HEK293T (cell line): ENCODE results near the gene SIGLEC1.

ENCODE experiments used
- CTCF ChIA-PET: fragments of 350-600 bp; formaldehyde crosslinking; extraction: SDS; loops from one replicate; lab custom pipeline; 2021; ENCODE audit warnings: antibody characterized with exemption, inconsistent platforms; lab: Yijun Ruan, JAX
- POLR2A ChIA-PET: fragments of 350-600 bp; formaldehyde crosslinking; extraction: SDS; loops from one replicate; lab custom pipeline; 2020; ENCODE audit warnings: antibody characterized with exemption, inconsistent platforms; lab: Yijun Ruan, JAX
- DNase-seq: peaks from one replicate; pipeline ENCODE4 v3.0.0; 2012; ENCODE audit warnings: mixed read lengths; ENCODE audit errors: extremely low spot score
- ARNT ChIP-seq: fragments of 450-650 bp; IDR thresholded peaks from 2 replicates; pipeline ENCODE4 v1.6.1; 2017; ENCODE audit warnings: mild to moderate bottlenecking
- BHLHE40 ChIP-seq: fragments of 450-650 bp; IDR thresholded peaks from 2 replicates; pipeline ENCODE4 v1.6.1; 2016; ENCODE audit warnings: mild to moderate bottlenecking, moderate library complexity, borderline replicate concordance
- CTBP1 ChIP-seq: fragments of 450-650 bp; IDR thresholded peaks from 2 replicates; pipeline ENCODE4 v1.6.1; 2016; ENCODE audit warnings: borderline replicate concordance
- ELF4 ChIP-seq: fragments of 450-650 bp; IDR thresholded peaks from 2 replicates; pipeline ENCODE4 v1.6.1; 2017; ENCODE audit warnings: antibody characterized with exemption
- FOXA1 ChIP-seq: fragments of 450-650 bp; IDR thresholded peaks from 2 replicates; pipeline ENCODE4 v1.6.1; 2016; ENCODE audit warnings: mild to moderate bottlenecking
- FOXK2 ChIP-seq: fragments of 450-650 bp; IDR thresholded peaks from 2 replicates; pipeline ENCODE4 v1.6.1; 2016; ENCODE audit warnings: mild to moderate bottlenecking
- FOXM1 ChIP-seq: fragments of 450-650 bp; IDR thresholded peaks from 2 replicates; pipeline ENCODE4 v1.6.1; 2017; ENCODE audit warnings: mild to moderate bottlenecking, borderline replicate concordance
- HDGF ChIP-seq: fragments of 450-650 bp; IDR thresholded peaks from 2 replicates; pipeline ENCODE4 v1.6.1; 2017; ENCODE audit warnings: antibody characterized with exemption, borderline replicate concordance
- L3MBTL2 ChIP-seq: fragments of 450-650 bp; conservative IDR thresholded peaks from 2 replicates; pipeline ENCODE4 v1.6.1; 2016; ENCODE audit warnings: mild to moderate bottlenecking
- LEF1 ChIP-seq: fragments of 450-650 bp; IDR thresholded peaks from 2 replicates; pipeline ENCODE4 v1.6.1; 2017; ENCODE audit warnings: mild to moderate bottlenecking, borderline replicate concordance
- NFRKB ChIP-seq: fragments of 450-650 bp; IDR thresholded peaks from 2 replicates; pipeline ENCODE4 v1.6.1; 2016; ENCODE audit warnings: mild to moderate bottlenecking, moderate library complexity
- PKNOX1 ChIP-seq: fragments of 450-650 bp; IDR thresholded peaks from 2 replicates; pipeline ENCODE4 v1.6.1; 2016
- SP1 ChIP-seq: fragments of 450-650 bp; IDR thresholded peaks from 2 replicates; pipeline ENCODE4 v1.6.1; 2017
- SUZ12 ChIP-seq: fragments of 450-650 bp; IDR thresholded peaks from 2 replicates; pipeline ENCODE4 v1.6.1; 2016; ENCODE audit warnings: mild to moderate bottlenecking
- TARDBP ChIP-seq: fragments of 450-650 bp; IDR thresholded peaks from 2 replicates; pipeline ENCODE4 v1.6.1; 2016
- ZNF384 ChIP-seq: fragments of 450-650 bp; IDR thresholded peaks from 2 replicates; pipeline ENCODE4 v1.6.1; 2016

Gene SIGLEC1

GRCh38 chr20:3748073-3748472, 35.7 kb upstream of the SIGLEC1 start:
- DNase-seq = no peak
- TF ChIP-seq SP1 (no peak), FOXA1 (no peak), FOXM1 (no peak), TARDBP (no peak)
- POLR2A ChIA-PET = interaction anchor here (1.1 to 4.5 kb wide), 2 partner anchors 19 to 21 kb away, joined by 4 to 41 read pairs; partner anchors contain the start of gene ADISSP
- CTCF ChIA-PET = interaction anchor here (1.0 to 1.8 kb wide), 3 partner anchors 20 to 71 kb away, joined by 3 to 6 read pairs (median 5); partner anchors contain the start of gene ADISSP

- CTCF ChIA-PET = interaction anchor here (1.0 to 1.8 kb wide), 3 partner anchors 21 to 71 kb away, joined by 3 to 6 read pairs (median 5); partner anchors contain the start of gene ADISSP
- no peak for TF ChIP-seq LEF1
- TF ChIP-seq ELF4 = no peak
- no peak for TF ChIP-seq L3MBTL2
- no peak for TF ChIP-seq CTBP1
- TF ChIP-seq ARNT = no peak
- TF ChIP-seq NFRKB = no peak
- TF ChIP-seq FOXK2 = no peak
- TF ChIP-seq FOXM1 = no peak
- TF ChIP-seq SP1 = no peak
- TF ChIP-seq PKNOX1 = no peak
- TF ChIP-seq BHLHE40 = no peak
- TF ChIP-seq FOXA1 = no peak
- TF ChIP-seq SUZ12 = no peak
- no peak for TF ChIP-seq TARDBP
- TF ChIP-seq HDGF = no peak
- no peak for TF ChIP-seq ZNF384
- DNase-seq = no peak
- POLR2A ChIA-PET = interaction anchor here (1.1 to 4.5 kb wide), 2 partner anchors 20 kb away, joined by 4 to 41 read pairs; partner anchors contain the start of gene ADISSP
These were observed 35.1 kb upstream of the SIGLEC1 start for GRCh38 chr20:3747471-3747870.

GRCh38 chr20:3745686-3746173, 33.3 kb upstream of the SIGLEC1 start:
- DNase-seq = no peak
- POLR2A ChIA-PET = interaction anchor here (0.7 to 4.5 kb wide), 4 partner anchors 18 to 41 kb away, joined by 3 to 41 read pairs (median 5); partner anchors contain the start of genes ADISSP and CENPB
- TF ChIP-seq L3MBTL2 = no peak
- CTCF ChIA-PET = interaction anchor here (1.1 kb wide), 2 partner anchors 18 to 35 kb away, joined by 3 read pairs; no protein-coding TSS in a partner anchor

GRCh38 chr20:3744806-3745685, 32.6 kb upstream of the SIGLEC1 start:
- CTCF ChIA-PET = interaction anchor here (1.1 kb wide), 3 partner anchors 10 to 34 kb away, joined by 3 to 5 read pairs (median 3); no protein-coding TSS in a partner anchor
- DNase-seq = peak; percentile 98
- POLR2A ChIA-PET = interaction anchor here (0.7 to 4.5 kb wide), 4 partner anchors 18 to 41 kb away, joined by 3 to 41 read pairs (median 5); partner anchors contain the start of genes ADISSP and CENPB
- TF ChIP-seq CTBP1 (no peak), SP1 (no peak), L3MBTL2 (peak; percentile 65), BHLHE40 (no peak), FOXA1 (no peak)

- ChIA-PET POLR2A (interaction anchor here (4.5 kb wide), 1 partner anchor 23 kb away, joined by 41 read pairs; the partner anchor contains the start of gene ADISSP), CTCF (interaction anchor here (0.5 to 1.1 kb wide), 5 partner anchors 9 to 27 kb away, joined by 3 to 5 read pairs (median 3); no protein-coding TSS in a partner anchor)
- TF ChIP-seq TARDBP (no peak), FOXA1 (no peak), PKNOX1 (no peak), FOXK2 (no peak), CTBP1 (no peak), HDGF (no peak), SUZ12 (no peak), ARNT (no peak), ELF4 (no peak), LEF1 (no peak), L3MBTL2 (no peak), BHLHE40 (no peak), SP1 (no peak)
- no peak for DNase-seq
These were observed 31.6 kb upstream of the SIGLEC1 start for GRCh38 chr20:3744037-3744436.

GRCh38 chr20:3743251-3743650, 30.9 kb upstream of the SIGLEC1 start:
- no peak for TF ChIP-seq SP1
- TF ChIP-seq HDGF = no peak
- TF ChIP-seq ARNT = no peak
- no peak for TF ChIP-seq FOXM1
- TF ChIP-seq CTBP1 = no peak
- TF ChIP-seq FOXA1 = no peak
- TF ChIP-seq BHLHE40 = no peak
- no peak for TF ChIP-seq ELF4
- TF ChIP-seq TARDBP = no peak
- no peak for TF ChIP-seq SUZ12
- TF ChIP-seq LEF1 = no peak
- no peak for TF ChIP-seq NFRKB
- no peak for TF ChIP-seq FOXK2
- TF ChIP-seq PKNOX1 = no peak
- no peak for TF ChIP-seq L3MBTL2
- no peak for TF ChIP-seq ZNF384
- ChIA-PET POLR2A (no interaction called here), CTCF (interaction anchor here (0.5 to 1.0 kb wide), 5 partner anchors 14 to 29 kb away, joined by 3 to 4 read pairs (median 3); no protein-coding TSS in a partner anchor)
- DNase-seq = no peak
